ENCODE results near the gene GSTT4.

DNA sequence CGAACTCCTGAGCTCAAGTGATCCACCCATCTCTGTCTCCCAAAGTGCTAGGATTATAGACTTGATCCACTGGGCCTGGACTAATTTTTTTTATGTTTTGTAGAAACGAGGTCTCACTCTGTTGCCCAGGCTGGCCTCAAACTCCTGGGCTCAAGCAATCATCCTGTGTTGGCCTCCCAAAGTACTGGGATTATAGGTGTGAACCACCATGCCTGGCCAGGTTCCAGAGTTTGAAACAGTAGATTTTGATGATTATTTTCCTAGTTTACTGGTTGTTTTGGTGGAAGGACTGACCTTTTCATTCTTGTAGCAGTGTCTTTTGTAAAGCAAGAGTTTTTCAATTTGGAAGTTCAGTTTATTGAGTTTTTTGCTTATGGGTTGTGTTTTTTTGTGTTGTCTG, 20.8 kb upstream of the GSTT4 start:
- no peak for TF ChIP-seq GATA3 (IDR thresholded peaks at IDR 0.05; ENCODE audit: low read depth, low read length)
- TF ChIP-seq GATA2 (IDR thresholded peaks at IDR 0.05; ENCODE audit: low read depth, low read length) = no peak
